ENCODE measurements around the gene IER3IP1.
A peak's percentile ranks its signal among the peaks of the same experiment; 100 is the strongest.

Gene IER3IP1

GRCh38 chr18:47143899-47144485 lies 32.2 kb downstream of the IER3IP1 start:
- TF ChIP-seq NFIC (IDR thresholded peaks at IDR 0.05), result no peak
- no peak for TF ChIP-seq EP300 (IDR thresholded peaks at IDR 0.05; ENCODE audit: borderline replicate concordance)
- TF ChIP-seq CREB1 (IDR thresholded peaks at IDR 0.05; ENCODE audit: low read depth), result no peak
- TF ChIP-seq, protein P1, sequence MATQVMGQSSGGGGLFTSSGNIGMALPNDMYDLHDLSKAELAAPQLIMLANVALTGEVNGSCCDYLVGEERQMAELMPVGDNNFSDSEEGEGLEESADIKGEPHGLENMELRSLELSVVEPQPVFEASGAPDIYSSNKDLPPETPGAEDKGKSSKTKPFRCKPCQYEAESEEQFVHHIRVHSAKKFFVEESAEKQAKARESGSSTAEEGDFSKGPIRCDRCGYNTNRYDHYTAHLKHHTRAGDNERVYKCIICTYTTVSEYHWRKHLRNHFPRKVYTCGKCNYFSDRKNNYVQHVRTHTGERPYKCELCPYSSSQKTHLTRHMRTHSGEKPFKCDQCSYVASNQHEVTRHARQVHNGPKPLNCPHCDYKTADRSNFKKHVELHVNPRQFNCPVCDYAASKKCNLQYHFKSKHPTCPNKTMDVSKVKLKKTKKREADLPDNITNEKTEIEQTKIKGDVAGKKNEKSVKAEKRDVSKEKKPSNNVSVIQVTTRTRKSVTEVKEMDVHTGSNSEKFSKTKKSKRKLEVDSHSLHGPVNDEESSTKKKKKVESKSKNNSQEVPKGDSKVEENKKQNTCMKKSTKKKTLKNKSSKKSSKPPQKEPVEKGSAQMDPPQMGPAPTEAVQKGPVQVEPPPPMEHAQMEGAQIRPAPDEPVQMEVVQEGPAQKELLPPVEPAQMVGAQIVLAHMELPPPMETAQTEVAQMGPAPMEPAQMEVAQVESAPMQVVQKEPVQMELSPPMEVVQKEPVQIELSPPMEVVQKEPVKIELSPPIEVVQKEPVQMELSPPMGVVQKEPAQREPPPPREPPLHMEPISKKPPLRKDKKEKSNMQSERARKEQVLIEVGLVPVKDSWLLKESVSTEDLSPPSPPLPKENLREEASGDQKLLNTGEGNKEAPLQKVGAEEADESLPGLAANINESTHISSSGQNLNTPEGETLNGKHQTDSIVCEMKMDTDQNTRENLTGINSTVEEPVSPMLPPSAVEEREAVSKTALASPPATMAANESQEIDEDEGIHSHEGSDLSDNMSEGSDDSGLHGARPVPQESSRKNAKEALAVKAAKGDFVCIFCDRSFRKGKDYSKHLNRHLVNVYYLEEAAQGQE (IDR thresholded peaks at IDR 0.05; ENCODE audit: low read depth), result no peak
- no peak for TF ChIP-seq YY1 (IDR thresholded peaks at IDR 0.05; ENCODE audit: low read depth)
- TF ChIP-seq TEAD4 (IDR thresholded peaks at IDR 0.05), result no peak
- TF ChIP-seq, protein P2, sequence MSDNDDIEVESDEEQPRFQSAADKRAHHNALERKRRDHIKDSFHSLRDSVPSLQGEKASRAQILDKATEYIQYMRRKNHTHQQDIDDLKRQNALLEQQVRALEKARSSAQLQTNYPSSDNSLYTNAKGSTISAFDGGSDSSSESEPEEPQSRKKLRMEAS (IDR thresholded peaks at IDR 0.05), result no peak
- no peak for TF ChIP-seq RAD21 (IDR thresholded peaks at IDR 0.05; ENCODE audit: low read depth)
- TF ChIP-seq TAF1 (IDR thresholded peaks at IDR 0.05; ENCODE audit: low read depth), result no peak
- TF ChIP-seq USF1 (IDR thresholded peaks at IDR 0.05), result no peak
- TF ChIP-seq ZBTB7A (IDR thresholded peaks at IDR 0.05; ENCODE audit: low read depth), result no peak

GRCh38 chr18:47143153-47143552 lies 33.0 kb downstream of the IER3IP1 start:
- TF ChIP-seq CEBPB (IDR thresholded peaks at IDR 0.05) (peak; percentile 41; the same call in 1 of the 2 replicates), EP300 (IDR thresholded peaks at IDR 0.05; ENCODE audit: borderline replicate concordance) (no peak)

GRCh38 chr18:47141289-47141688 lies 34.9 kb downstream of the IER3IP1 start:
- TF ChIP-seq TAF1 (IDR thresholded peaks at IDR 0.05; ENCODE audit: low read depth), result no peak
- TF ChIP-seq, protein P2 (IDR thresholded peaks at IDR 0.05), result no peak
- TF ChIP-seq EGR1 (IDR thresholded peaks at IDR 0.05), result no peak
- no peak for TF ChIP-seq CEBPB (IDR thresholded peaks at IDR 0.05)
- no peak for TF ChIP-seq USF1 (IDR thresholded peaks at IDR 0.05)
- no peak for TF ChIP-seq NFIC (IDR thresholded peaks at IDR 0.05)
- TF ChIP-seq TEAD4 (IDR thresholded peaks at IDR 0.05), result no peak
- no peak for TF ChIP-seq ZBTB7A (IDR thresholded peaks at IDR 0.05; ENCODE audit: low read depth)
- TF ChIP-seq, protein P1 (IDR thresholded peaks at IDR 0.05; ENCODE audit: low read depth), result no peak
- TF ChIP-seq FOXM1 (IDR thresholded peaks at IDR 0.05; ENCODE audit: borderline replicate concordance, low read depth), result no peak
- no peak for TF ChIP-seq CREB1 (IDR thresholded peaks at IDR 0.05; ENCODE audit: low read depth)
- no peak for TF ChIP-seq EP300 (IDR thresholded peaks at IDR 0.05; ENCODE audit: borderline replicate concordance)
- no peak for TF ChIP-seq YY1 (IDR thresholded peaks at IDR 0.05; ENCODE audit: low read depth)
- no peak for TF ChIP-seq TCF12 (IDR thresholded peaks at IDR 0.05; ENCODE audit: low read depth)
- TF ChIP-seq RAD21 (IDR thresholded peaks at IDR 0.05; ENCODE audit: low read depth), result no peak

- TF ChIP-seq FOXM1 (IDR thresholded peaks at IDR 0.05; ENCODE audit: borderline replicate concordance, low read depth), result no peak
- no peak for TF ChIP-seq TAF1 (IDR thresholded peaks at IDR 0.05; ENCODE audit: low read depth)
- TF ChIP-seq EP300 (IDR thresholded peaks at IDR 0.05; ENCODE audit: borderline replicate concordance), result no peak
- no peak for TF ChIP-seq CEBPB (IDR thresholded peaks at IDR 0.05)
- TF ChIP-seq, protein P1 (IDR thresholded peaks at IDR 0.05; ENCODE audit: low read depth), result no peak
- TF ChIP-seq, protein P2 (IDR thresholded peaks at IDR 0.05), result no peak
- no peak for TF ChIP-seq NFIC (IDR thresholded peaks at IDR 0.05)
- TF ChIP-seq USF1 (IDR thresholded peaks at IDR 0.05), result no peak
- TF ChIP-seq TEAD4 (IDR thresholded peaks at IDR 0.05), result no peak
Measured at GRCh38 chr18:47121146-47121545, 55.0 kb downstream of the IER3IP1 start.

All from Ishikawa (cell line).